ENCODE results near the gene GPC6.

Gene GPC6

GRCh38 chr13:93262729-93263345 lies 36.2 kb downstream of the GPC6 start:
- Mint-ChIP-seq H3K27me3 (no peaks in the 10 kb centered on the region), H3K4me1 (no peaks in the 10 kb centered on the region), H3K27ac (ENCODE audit: low read depth) (no peak overlapping the region), H3K9me3 (no peaks in the 10 kb centered on the region), H3K4me3 (no peak overlapping the region), H3K36me3 (ENCODE audit: insufficient read depth) (no peaks in the 10 kb centered on the region)
- DNase-seq (ENCODE audit: low spot score in 2 of 2) (no peak), ATAC-seq (replicated peaks; ENCODE audit: extremely low read depth, poor library complexity, severe bottlenecking) (no peak)

- Mint-ChIP-seq H3K27me3 (no peaks in the 10 kb centered on the region), H3K27ac (ENCODE audit: low read depth) (no peak overlapping the region), H3K9me3 (no peaks in the 10 kb centered on the region), H3K4me3 (no peak overlapping the region), H3K4me1 (no peaks in the 10 kb centered on the region), H3K36me3 (ENCODE audit: insufficient read depth) (no peaks in the 10 kb centered on the region)
- DNase-seq (ENCODE audit: low spot score in 2 of 2) (no peak), ATAC-seq (replicated peaks; ENCODE audit: extremely low read depth, poor library complexity, severe bottlenecking) (no peak)
These were observed 38.3 kb downstream of the GPC6 start for GRCh38 chr13:93264876-93265275.

GRCh38 chr13:93265800-93266199 lies 39.2 kb downstream of the GPC6 start:
- Mint-ChIP-seq H3K36me3 (ENCODE audit: insufficient read depth) (no peaks in the 10 kb centered on the region), H3K4me3 (no peak overlapping the region), H3K27ac (ENCODE audit: low read depth) (no peak overlapping the region), H3K27me3 (no peaks in the 10 kb centered on the region), H3K9me3 (no peaks in the 10 kb centered on the region), H3K4me1 (no peaks in the 10 kb centered on the region)
- ATAC-seq (replicated peaks; ENCODE audit: extremely low read depth, poor library complexity, severe bottlenecking) (no peak), DNase-seq (ENCODE audit: low spot score in 2 of 2) (no peak)

- H3K27ac Mint-ChIP-seq (ENCODE audit: low read depth) = no peak overlapping the region
- H3K9me3 Mint-ChIP-seq = no peaks in the 10 kb centered on the region
- no peaks in the 10 kb centered on the region for H3K4me1 Mint-ChIP-seq
- ATAC-seq (replicated peaks; ENCODE audit: extremely low read depth, poor library complexity, severe bottlenecking) (no peak), DNase-seq (ENCODE audit: low spot score in 2 of 2) (no peak)
- no peak overlapping the region for H3K4me3 Mint-ChIP-seq
- H3K36me3 Mint-ChIP-seq (ENCODE audit: insufficient read depth) = no peaks in the 10 kb centered on the region
- no peaks in the 10 kb centered on the region for H3K27me3 Mint-ChIP-seq
These were observed 40.1 kb downstream of the GPC6 start for GRCh38 chr13:93266681-93267080.

GRCh38 chr13:93268327-93269028 lies 41.9 kb downstream of the GPC6 start:
- no peak for ATAC-seq (replicated peaks; ENCODE audit: extremely low read depth, poor library complexity, severe bottlenecking)
- Mint-ChIP-seq H3K36me3 (ENCODE audit: insufficient read depth) (no peaks in the 10 kb centered on the region), H3K27me3 (no peaks in the 10 kb centered on the region), H3K27ac (ENCODE audit: low read depth) (no peak overlapping the region), H3K9me3 (no peaks in the 10 kb centered on the region), H3K4me1 (no peaks in the 10 kb centered on the region), H3K4me3 (no peak overlapping the region)
- DNase-seq (ENCODE audit: low spot score in 2 of 2) = no peak

GRCh38 chr13:93270769-93271742 lies 44.4 kb downstream of the GPC6 start:
- H3K27me3 Mint-ChIP-seq = no peaks in the 10 kb centered on the region
- no peak overlapping the region for H3K27ac Mint-ChIP-seq (ENCODE audit: low read depth)
- no peaks in the 10 kb centered on the region for H3K9me3 Mint-ChIP-seq
- no peak overlapping the region for H3K4me3 Mint-ChIP-seq
- no peak for ATAC-seq (replicated peaks; ENCODE audit: extremely low read depth, poor library complexity, severe bottlenecking)
- no peaks in the 10 kb centered on the region for H3K36me3 Mint-ChIP-seq (ENCODE audit: insufficient read depth)
- no peak for DNase-seq (ENCODE audit: low spot score in 2 of 2)
- H3K4me1 Mint-ChIP-seq = no peaks in the 10 kb centered on the region

- DNase-seq (ENCODE audit: low spot score in 2 of 2) = no peak
- H3K4me3 Mint-ChIP-seq = no peak overlapping the region
- H3K36me3 Mint-ChIP-seq (ENCODE audit: insufficient read depth) = no peaks in the 10 kb centered on the region
- no peaks in the 10 kb centered on the region for H3K4me1 Mint-ChIP-seq
- ATAC-seq (replicated peaks; ENCODE audit: extremely low read depth, poor library complexity, severe bottlenecking) = no peak
- no peak overlapping the region for H3K27ac Mint-ChIP-seq (ENCODE audit: low read depth)
- no peaks in the 10 kb centered on the region for H3K27me3 Mint-ChIP-seq
- H3K9me3 Mint-ChIP-seq = no peaks in the 10 kb centered on the region
These were observed 53.4 kb downstream of the GPC6 start for GRCh38 chr13:93279982-93280381.

- ATAC-seq (replicated peaks; ENCODE audit: extremely low read depth, poor library complexity, severe bottlenecking) (no peak), DNase-seq (ENCODE audit: low spot score in 2 of 2) (no peak)
- Mint-ChIP-seq H3K27me3 (no peaks in the 10 kb centered on the region), H3K36me3 (ENCODE audit: insufficient read depth) (no peaks in the 10 kb centered on the region), H3K4me3 (no peak overlapping the region), H3K4me1 (no peaks in the 10 kb centered on the region), H3K9me3 (no peaks in the 10 kb centered on the region), H3K27ac (ENCODE audit: low read depth) (no peak overlapping the region)
These were observed 54.1 kb downstream of the GPC6 start for GRCh38 chr13:93280688-93281087.

GRCh38 chr13:93283255-93283654 lies 56.6 kb downstream of the GPC6 start:
- Mint-ChIP-seq H3K36me3 (ENCODE audit: insufficient read depth) (no peaks in the 10 kb centered on the region), H3K4me3 (no peak overlapping the region), H3K4me1 (no peaks in the 10 kb centered on the region), H3K27me3 (no peaks in the 10 kb centered on the region), H3K27ac (ENCODE audit: low read depth) (no peak overlapping the region), H3K9me3 (no peaks in the 10 kb centered on the region)
- ATAC-seq (replicated peaks; ENCODE audit: extremely low read depth, poor library complexity, severe bottlenecking) = no peak
- DNase-seq (ENCODE audit: low spot score in 2 of 2) = no peak

GRCh38 chr13:93284064-93284463 lies 57.5 kb downstream of the GPC6 start:
- Mint-ChIP-seq H3K4me1 (no peaks in the 10 kb centered on the region), H3K9me3 (no peaks in the 10 kb centered on the region), H3K27me3 (no peaks in the 10 kb centered on the region), H3K27ac (ENCODE audit: low read depth) (no peak overlapping the region), H3K4me3 (no peak overlapping the region), H3K36me3 (ENCODE audit: insufficient read depth) (no peaks in the 10 kb centered on the region)
- DNase-seq (ENCODE audit: low spot score in 2 of 2) (no peak), ATAC-seq (replicated peaks; ENCODE audit: extremely low read depth, poor library complexity, severe bottlenecking) (no peak)

GRCh38 chr13:93286047-93286446 lies 59.4 kb downstream of the GPC6 start:
- ATAC-seq (replicated peaks; ENCODE audit: extremely low read depth, poor library complexity, severe bottlenecking) (no peak), DNase-seq (ENCODE audit: low spot score in 2 of 2) (no peak)
- Mint-ChIP-seq H3K9me3 (no peaks in the 10 kb centered on the region), H3K27me3 (no peaks in the 10 kb centered on the region), H3K36me3 (ENCODE audit: insufficient read depth) (no peaks in the 10 kb centered on the region), H3K4me1 (no peaks in the 10 kb centered on the region), H3K27ac (ENCODE audit: low read depth) (no peak overlapping the region), H3K4me3 (no peak overlapping the region)

GRCh38 chr13:93289053-93289452 lies 62.4 kb downstream of the GPC6 start:
- Mint-ChIP-seq H3K36me3 (ENCODE audit: insufficient read depth) (no peaks in the 10 kb centered on the region), H3K9me3 (no peaks in the 10 kb centered on the region), H3K4me1 (no peaks in the 10 kb centered on the region), H3K27me3 (no peaks in the 10 kb centered on the region), H3K27ac (ENCODE audit: low read depth) (no peak overlapping the region), H3K4me3 (no peak overlapping the region)
- DNase-seq (ENCODE audit: low spot score in 2 of 2) (no peak), ATAC-seq (replicated peaks; ENCODE audit: extremely low read depth, poor library complexity, severe bottlenecking) (no peak)

- Mint-ChIP-seq H3K27me3 (no peaks in the 10 kb centered on the region), H3K4me3 (no peak overlapping the region), H3K4me1 (no peaks in the 10 kb centered on the region), H3K36me3 (ENCODE audit: insufficient read depth) (no peaks in the 10 kb centered on the region), H3K9me3 (no peaks in the 10 kb centered on the region), H3K27ac (ENCODE audit: low read depth) (no peak overlapping the region)
- DNase-seq (ENCODE audit: low spot score in 2 of 2) (no peak), ATAC-seq (replicated peaks; ENCODE audit: extremely low read depth, poor library complexity, severe bottlenecking) (no peak)
These were observed 63.2 kb downstream of the GPC6 start for GRCh38 chr13:93289842-93290241.

Measured in central memory CD8-positive, alpha-beta T cell (primary cell).